Neural progenitor cell (in vitro differentiated cells): ENCODE results near the gene LMO4.

Experiments
- EZH2 ChIP-seq: fragments of 200-600 bp; sonication (generic); IDR thresholded peaks from 2 replicates; pipeline ENCODE4 v1.6.1; 2017; ENCODE audit warnings: antibody characterized with exemption, mild to moderate bottlenecking, moderate library complexity
- EZH2phosphoT487 ChIP-seq: fragments of 200-600 bp; sonication (generic); IDR thresholded peaks from 2 replicates; pipeline ENCODE4 v1.6.1; 2017; ENCODE audit warnings: antibody characterized with exemption
- TF ChIP-seq, protein P1 (sequence below): fragments of 200-600 bp; sonication (generic); IDR thresholded peaks from 2 replicates; pipeline ENCODE4 v1.5.1; 2017; ENCODE audit warnings: antibody characterized with exemption, mild to moderate bottlenecking

DNA sequence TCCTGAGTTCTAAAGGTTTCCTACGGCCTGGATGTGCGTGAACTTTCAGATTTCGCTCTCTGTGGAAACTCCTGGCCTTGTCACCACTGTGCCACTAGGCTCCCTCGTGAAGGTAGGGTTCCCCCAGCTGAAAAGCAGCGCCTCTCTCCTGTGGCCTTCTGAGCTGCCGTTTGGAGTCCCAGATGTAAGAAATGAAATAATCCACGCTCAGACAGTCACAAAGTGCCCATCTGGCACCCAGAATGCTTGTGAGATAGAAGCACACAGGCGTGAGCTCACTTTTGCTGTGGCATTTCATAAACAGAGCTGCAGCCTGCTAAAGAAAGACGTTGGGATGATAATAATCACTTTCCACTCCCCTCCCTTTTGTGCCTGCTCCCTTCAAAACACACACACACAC is 65.8 kb downstream of the LMO4 start:
- TF ChIP-seq EZH2 = no peak
- TF ChIP-seq, protein P1, sequence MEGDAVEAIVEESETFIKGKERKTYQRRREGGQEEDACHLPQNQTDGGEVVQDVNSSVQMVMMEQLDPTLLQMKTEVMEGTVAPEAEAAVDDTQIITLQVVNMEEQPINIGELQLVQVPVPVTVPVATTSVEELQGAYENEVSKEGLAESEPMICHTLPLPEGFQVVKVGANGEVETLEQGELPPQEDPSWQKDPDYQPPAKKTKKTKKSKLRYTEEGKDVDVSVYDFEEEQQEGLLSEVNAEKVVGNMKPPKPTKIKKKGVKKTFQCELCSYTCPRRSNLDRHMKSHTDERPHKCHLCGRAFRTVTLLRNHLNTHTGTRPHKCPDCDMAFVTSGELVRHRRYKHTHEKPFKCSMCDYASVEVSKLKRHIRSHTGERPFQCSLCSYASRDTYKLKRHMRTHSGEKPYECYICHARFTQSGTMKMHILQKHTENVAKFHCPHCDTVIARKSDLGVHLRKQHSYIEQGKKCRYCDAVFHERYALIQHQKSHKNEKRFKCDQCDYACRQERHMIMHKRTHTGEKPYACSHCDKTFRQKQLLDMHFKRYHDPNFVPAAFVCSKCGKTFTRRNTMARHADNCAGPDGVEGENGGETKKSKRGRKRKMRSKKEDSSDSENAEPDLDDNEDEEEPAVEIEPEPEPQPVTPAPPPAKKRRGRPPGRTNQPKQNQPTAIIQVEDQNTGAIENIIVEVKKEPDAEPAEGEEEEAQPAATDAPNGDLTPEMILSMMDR = no peak
- TF ChIP-seq EZH2phosphoT487 = no peak
